Liver (tissue), 9 donors: ENCODE results near the gene B4GALNT3. TPM values are rescaled to one million over a fixed set of nuclear protein-coding genes. Genes with fewer than 3 reads are reported as not detected.

Source experiments
- DNase-seq: peaks from one replicate; pipeline ENCODE4 v3.0.0-alpha.2; 2017; ENCODE audit warnings: low spot score
- H3K27ac ChIP-seq, 2 donors: one replicate each; pipeline ENCODE4 v1.7.0; 2013; ENCODE audit warnings: inconsistent platforms in 2 of 2, low read length in 2 of 2, control low read depth in 1 of 2, low read depth in 1 of 2, mild to moderate bottlenecking in 1 of 2
- H3K27me3 ChIP-seq, 4 donors: one replicate each; pipeline versions ENCODE4 v1.6.1 to v1.7.0; 2013; ENCODE audit warnings: low read length in 3 of 4, inconsistent platforms in 1 of 4, mild to moderate bottlenecking in 1 of 4, moderate library complexity in 1 of 4; ENCODE audit not compliant: control insufficient read depth in 4 of 4, insufficient read depth in 4 of 4
- H3K36me3 ChIP-seq, 4 donors: one replicate each; pipeline versions ENCODE4 v1.6.1 to v1.7.0; 2013; ENCODE audit warnings: low read length in 3 of 4, mild to moderate bottlenecking in 3 of 4, low read depth in 1 of 4, moderate library complexity in 1 of 4; ENCODE audit not compliant: control insufficient read depth in 4 of 4, insufficient read depth in 3 of 4
- H3K4me1 ChIP-seq, 4 donors: one replicate each; pipeline versions ENCODE4 v1.6.1 to v1.7.0; 2013; ENCODE audit warnings: low read length in 3 of 4, mild to moderate bottlenecking in 3 of 4, moderate library complexity in 1 of 4; ENCODE audit not compliant: control insufficient read depth in 4 of 4, insufficient read depth in 4 of 4
- H3K4me3 ChIP-seq, 3 donors: one replicate each; pipeline versions ENCODE4 v1.6.1 to v1.7.0; 2013; ENCODE audit warnings: low read length in 3 of 3, control low read depth in 1 of 3, low read depth in 1 of 3, mild to moderate bottlenecking in 1 of 3
- H3K9ac ChIP-seq, 2 donors: one replicate each; pipeline ENCODE4 v1.7.0; 2013; ENCODE audit warnings: low read length in 2 of 2, mild to moderate bottlenecking in 2 of 2, moderate library complexity in 2 of 2, control low read depth in 1 of 2, low read depth in 1 of 2
- H3K9me3 ChIP-seq, 4 donors: one replicate each; pipeline versions ENCODE4 v1.6.1 to v1.7.0; 2013; ENCODE audit warnings: low read length in 3 of 4; ENCODE audit not compliant: control insufficient read depth in 4 of 4
- EGR1 ChIP-seq, 2 donors: IDR thresholded peaks; 2 replicates each; pipeline ENCODE4 v1.6.1; 2016 to 2018; ENCODE audit warnings: antibody characterized with exemption in 2 of 2, low read depth in 2 of 2
- FOXA1 ChIP-seq: IDR thresholded peaks from 2 replicates; pipeline ENCODE4 v1.6.1; 2016; ENCODE audit warnings: antibody characterized with exemption
- GABPA ChIP-seq, 2 donors: IDR thresholded peaks in 1 of 2; conservative IDR thresholded peaks in 1 of 2; 2 replicates each; pipeline ENCODE4 v1.6.1; 2016; ENCODE audit warnings: antibody characterized with exemption in 2 of 2, mild to moderate bottlenecking in 1 of 2, moderate library complexity in 1 of 2
- HNF4A ChIP-seq, 2 donors: conservative IDR thresholded peaks; 2 replicates each; pipeline ENCODE4 v1.6.1; 2016; ENCODE audit warnings: antibody characterized with exemption in 2 of 2, mild to moderate bottlenecking in 2 of 2
- HNF4G ChIP-seq: IDR thresholded peaks from 2 replicates; pipeline ENCODE4 v1.6.1; 2016; ENCODE audit warnings: antibody characterized with exemption
- JUND ChIP-seq, 2 donors: IDR thresholded peaks; 2 replicates each; pipeline ENCODE4 v1.6.1; 2016; ENCODE audit warnings: antibody characterized with exemption in 2 of 2
- NR2F2 ChIP-seq: IDR thresholded peaks from 2 replicates; pipeline ENCODE4 v1.6.1; 2016; ENCODE audit warnings: antibody characterized with exemption
- RAD21 ChIP-seq, 2 donors: IDR thresholded peaks; 2 replicates each; pipeline ENCODE4 v1.6.1; 2016; ENCODE audit warnings: antibody characterized with exemption in 2 of 2, mild to moderate bottlenecking in 2 of 2
- REST ChIP-seq: IDR thresholded peaks from 2 replicates; pipeline ENCODE4 v1.6.1; 2016; ENCODE audit warnings: antibody characterized with exemption, mild to moderate bottlenecking
- RXRA ChIP-seq, 2 donors: IDR thresholded peaks; 2 replicates each; pipeline ENCODE4 v1.6.1; 2017 to 2018; ENCODE audit warnings: antibody characterized with exemption in 2 of 2, mild to moderate bottlenecking in 1 of 2
- SP1 ChIP-seq: IDR thresholded peaks from 2 replicates; pipeline ENCODE4 v1.6.1; 2018; ENCODE audit warnings: antibody characterized with exemption, mild to moderate bottlenecking
- TAF1 ChIP-seq: conservative IDR thresholded peaks from 2 replicates; pipeline ENCODE4 v1.6.1; 2016; ENCODE audit warnings: antibody characterized with exemption, mild to moderate bottlenecking
- YY1 ChIP-seq: IDR thresholded peaks from 2 replicates; pipeline ENCODE4 v1.6.1; 2016; ENCODE audit warnings: antibody characterized with exemption, mild to moderate bottlenecking
- ZBTB33 ChIP-seq: IDR thresholded peaks from 2 replicates; pipeline ENCODE4 v1.6.1; 2016; ENCODE audit warnings: antibody characterized with exemption
- WGBS: extraction: QIAGEN DNeasy Blood & Tissue Kit; methylation state at CpG from one replicate; pipeline ENCODE4 v1.1.7; 2013; 5-methylcytosine and 5-hydroxymethylcytosine counted together
- polyA plus RNA-seq, 2 donors: library from polyadenylated mRNA; stranded (reverse) in 1 of 2; unstranded in 1 of 2; fragments of 200-250 nt in 1 of 2; fragments of >200 nt in 1 of 2; fragmentation: Nextera tagmentation in 1 of 2; extraction: Ambion mirVana in 1 of 2; gene quantifications; one replicate each; pipeline versions ENCODE4 v1.2.1 to v1.2.3, GENCODE V29; 2013 to 2015
- total RNA-seq, 2 donors: library from RNA; depleted of rRNA; stranded (reverse); fragments of >200 nt; gene quantifications; one replicate each; pipeline ENCODE4 v1.2.3, GENCODE V29; 2014
- TF ChIP-seq, protein P1 (sequence below): IDR thresholded peaks from 2 replicates; pipeline ENCODE4 v1.6.1; 2016; ENCODE audit warnings: antibody characterized with exemption
- TF ChIP-seq, protein P2 (sequence below): fragments of 150-350 bp; IDR thresholded peaks from 2 replicates; pipeline ENCODE4 v1.5.1; 2017; ENCODE audit warnings: improper control_type of control experiment, low read depth, low read length; ENCODE audit not compliant: missing input control
- donor health status: healthy.
- donor health status: healthy.
- donor health status: healthy.
- donor health status: healthy.
- donor health status: healthy.

The B4GALNT3 gene
- total and polyA plus RNA-seq, 4 donors: 0.09 to 0.25 (median 0.14) TPM; not detected in 1

- no peaks in the 10 kb centered on the region for H3K9me3 ChIP-seq
- H3K27ac ChIP-seq: no peak overlapping the region
- H3K4me1 ChIP-seq: no peaks in the 10 kb centered on the region
- TF ChIP-seq REST: no peak
- TF ChIP-seq JUND (IDR thresholded peaks at IDR 0.05): no peak
- TF ChIP-seq, protein P1, sequence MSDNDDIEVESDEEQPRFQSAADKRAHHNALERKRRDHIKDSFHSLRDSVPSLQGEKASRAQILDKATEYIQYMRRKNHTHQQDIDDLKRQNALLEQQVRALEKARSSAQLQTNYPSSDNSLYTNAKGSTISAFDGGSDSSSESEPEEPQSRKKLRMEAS: no peak
- TF ChIP-seq HNF4A (conservative IDR thresholded peaks at IDR 0.05): no peak
- no peak for TF ChIP-seq NR2F2
- TF ChIP-seq ZBTB33: no peak
- TF ChIP-seq YY1: no peak
- no peak for DNase-seq
- H3K27me3 ChIP-seq: no peaks in the 10 kb centered on the region
- no peak overlapping the region for H3K9ac ChIP-seq
- H3K36me3 ChIP-seq: no peaks in the 10 kb centered on the region
- 91% methylated on average over 14 of the region's 14 CpGs for WGBS
- no peak overlapping the region for H3K4me3 ChIP-seq
Measured at GRCh38 chr12:559906-560455, 100.2 kb downstream of the B4GALNT3 start.

DNA sequence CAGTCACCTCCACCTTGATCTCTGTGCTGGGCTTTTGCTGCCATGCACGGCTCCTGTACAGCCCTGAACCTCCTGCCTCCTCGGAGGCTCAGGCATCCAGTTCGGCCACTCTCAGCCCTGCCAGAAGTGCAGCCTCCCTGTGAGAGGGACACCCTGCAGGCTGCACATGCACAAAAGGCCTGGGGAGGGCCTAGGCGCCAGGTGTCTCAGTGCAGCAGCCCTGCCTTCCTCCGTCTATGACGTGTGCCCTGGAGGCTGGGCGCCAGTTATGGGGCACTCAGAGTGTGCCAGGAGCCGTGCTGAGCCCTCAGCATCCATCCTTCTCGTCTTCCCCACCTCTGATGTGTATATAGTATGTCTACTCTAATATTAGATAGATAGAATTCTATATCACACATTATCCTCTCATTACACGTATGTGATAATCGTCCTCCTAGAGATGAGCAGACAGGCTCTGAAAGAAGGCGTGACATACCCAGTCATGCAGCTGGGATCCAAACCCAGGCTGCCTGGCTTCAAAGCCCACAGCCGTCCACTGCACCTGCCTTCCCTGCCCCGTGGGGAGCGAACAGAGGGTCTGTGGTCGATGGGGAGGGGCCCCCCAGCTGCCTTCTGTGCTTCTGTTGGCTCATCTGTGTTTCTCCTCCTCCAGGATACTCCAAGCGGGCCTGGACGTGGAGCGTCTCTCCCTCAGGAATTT lies 101.1 kb downstream of the B4GALNT3 start:
- no peak overlapping the region for H3K27ac ChIP-seq
- H3K4me1 ChIP-seq: no peaks in the 10 kb centered on the region
- no peak for DNase-seq
- no peaks in the 10 kb centered on the region for H3K9me3 ChIP-seq
- H3K4me3 ChIP-seq: no peak overlapping the region
- H3K27me3 ChIP-seq: no peaks in the 10 kb centered on the region
- WGBS: 88% methylated on average over 19 of the region's 19 CpGs
- no peak overlapping the region for H3K9ac ChIP-seq
- no peaks in the 10 kb centered on the region for H3K36me3 ChIP-seq
- TF ChIP-seq RAD21 (IDR thresholded peaks at IDR 0.05): no peak
- TF ChIP-seq GABPA (IDR thresholded peaks at IDR 0.05 in 1 of 2, conservative IDR thresholded peaks at IDR 0.05 in 1 of 2): no peak
- TF ChIP-seq TAF1: no peak
- TF ChIP-seq, protein P1: no peak
- no peak for TF ChIP-seq HNF4G
- TF ChIP-seq ZBTB33: no peak
- no peak for TF ChIP-seq YY1
- no peak for TF ChIP-seq EGR1 (IDR thresholded peaks at IDR 0.05; ENCODE audit: low read depth in 2 of 2)
- no peak for TF ChIP-seq SP1
- no peak for TF ChIP-seq HNF4A (conservative IDR thresholded peaks at IDR 0.05)
- no peak for TF ChIP-seq RXRA (IDR thresholded peaks at IDR 0.05)
- TF ChIP-seq FOXA1: no peak
- no peak for TF ChIP-seq REST
- TF ChIP-seq NR2F2: no peak
- TF ChIP-seq, protein P2, sequence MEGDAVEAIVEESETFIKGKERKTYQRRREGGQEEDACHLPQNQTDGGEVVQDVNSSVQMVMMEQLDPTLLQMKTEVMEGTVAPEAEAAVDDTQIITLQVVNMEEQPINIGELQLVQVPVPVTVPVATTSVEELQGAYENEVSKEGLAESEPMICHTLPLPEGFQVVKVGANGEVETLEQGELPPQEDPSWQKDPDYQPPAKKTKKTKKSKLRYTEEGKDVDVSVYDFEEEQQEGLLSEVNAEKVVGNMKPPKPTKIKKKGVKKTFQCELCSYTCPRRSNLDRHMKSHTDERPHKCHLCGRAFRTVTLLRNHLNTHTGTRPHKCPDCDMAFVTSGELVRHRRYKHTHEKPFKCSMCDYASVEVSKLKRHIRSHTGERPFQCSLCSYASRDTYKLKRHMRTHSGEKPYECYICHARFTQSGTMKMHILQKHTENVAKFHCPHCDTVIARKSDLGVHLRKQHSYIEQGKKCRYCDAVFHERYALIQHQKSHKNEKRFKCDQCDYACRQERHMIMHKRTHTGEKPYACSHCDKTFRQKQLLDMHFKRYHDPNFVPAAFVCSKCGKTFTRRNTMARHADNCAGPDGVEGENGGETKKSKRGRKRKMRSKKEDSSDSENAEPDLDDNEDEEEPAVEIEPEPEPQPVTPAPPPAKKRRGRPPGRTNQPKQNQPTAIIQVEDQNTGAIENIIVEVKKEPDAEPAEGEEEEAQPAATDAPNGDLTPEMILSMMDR: no peak
- no peak for TF ChIP-seq JUND (IDR thresholded peaks at IDR 0.05)
